HG03460 (cell line): ENCODE measurements around the gene HS3ST3A1.
"Not testable (repeated sequence)": the region's sequence is repeated elsewhere in the genome, so short reads cannot be mapped to it uniquely, and the experiment has no call there.

ENCODE experiments used
- ATAC-seq: cut with Tn5 transposase; IDR thresholded peaks from one replicate; pipeline ENCODE4 v1.9.1; 2021; ENCODE audit not compliant: unreplicated experiment

The HS3ST3A1 gene

DNA sequence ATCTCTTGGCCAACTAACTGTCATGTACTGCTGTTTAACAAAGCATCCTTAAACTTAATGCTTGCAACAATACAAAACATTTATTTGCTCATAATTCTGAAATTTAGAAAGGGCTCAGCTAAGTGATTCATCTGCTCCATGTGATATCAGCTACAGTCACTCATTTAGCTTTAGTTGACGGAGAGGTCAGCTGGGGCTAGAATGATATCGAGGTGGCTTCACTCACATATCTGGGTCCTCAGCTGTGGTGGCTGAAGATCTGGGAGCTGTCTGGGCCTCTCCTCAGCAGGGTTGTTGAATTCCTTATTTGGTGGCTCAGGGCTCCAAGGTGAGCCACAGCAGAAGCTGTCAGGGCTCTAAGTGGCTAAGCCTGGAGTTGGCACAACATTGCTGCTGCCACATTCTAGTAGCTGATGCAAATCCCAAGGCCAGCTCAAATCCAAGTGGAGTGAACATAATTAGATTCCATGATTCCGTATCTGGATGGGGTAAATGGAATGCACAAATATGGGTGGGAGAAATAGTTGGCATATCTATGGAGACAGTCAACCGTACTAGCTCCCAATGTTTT lies 62.8 kb downstream of the HS3ST3A1 start:
- no peak for ATAC-seq

DNA sequence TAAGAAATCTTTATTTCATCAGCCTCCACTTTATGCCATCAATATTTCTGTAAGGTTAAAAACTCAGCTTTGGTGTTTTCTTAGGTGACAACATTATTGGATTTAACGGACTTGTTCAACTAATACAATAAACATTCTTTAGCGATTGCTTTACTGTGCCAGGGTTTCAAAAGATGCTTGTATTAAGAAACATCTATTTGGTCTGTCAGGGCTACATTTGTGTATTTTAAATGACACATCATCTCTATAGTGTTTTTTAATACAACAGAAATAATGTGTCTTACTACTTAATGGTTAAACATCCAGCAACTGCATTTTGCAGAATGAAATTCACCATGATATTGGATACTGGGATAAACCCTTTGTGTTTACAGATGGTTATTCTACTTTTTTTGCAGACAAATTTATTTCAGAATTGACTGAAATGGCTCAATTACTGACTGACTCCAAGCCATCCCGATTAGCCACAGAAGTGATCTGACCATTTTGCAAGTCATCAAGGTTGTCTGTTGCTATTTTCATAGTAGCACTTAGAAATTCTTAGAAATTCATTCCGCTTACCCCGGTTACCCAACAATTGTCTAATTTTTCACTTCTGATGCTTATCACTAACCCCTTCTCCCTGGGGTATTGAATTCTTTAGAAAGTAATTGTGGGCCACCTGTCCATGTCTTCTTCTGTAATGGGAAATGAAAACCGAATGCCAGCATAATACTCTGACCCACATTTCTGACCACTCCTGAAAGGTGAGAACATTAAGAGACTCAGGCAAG lies 63.7 kb downstream of the HS3ST3A1 start:
- no peak for ATAC-seq

DNA sequence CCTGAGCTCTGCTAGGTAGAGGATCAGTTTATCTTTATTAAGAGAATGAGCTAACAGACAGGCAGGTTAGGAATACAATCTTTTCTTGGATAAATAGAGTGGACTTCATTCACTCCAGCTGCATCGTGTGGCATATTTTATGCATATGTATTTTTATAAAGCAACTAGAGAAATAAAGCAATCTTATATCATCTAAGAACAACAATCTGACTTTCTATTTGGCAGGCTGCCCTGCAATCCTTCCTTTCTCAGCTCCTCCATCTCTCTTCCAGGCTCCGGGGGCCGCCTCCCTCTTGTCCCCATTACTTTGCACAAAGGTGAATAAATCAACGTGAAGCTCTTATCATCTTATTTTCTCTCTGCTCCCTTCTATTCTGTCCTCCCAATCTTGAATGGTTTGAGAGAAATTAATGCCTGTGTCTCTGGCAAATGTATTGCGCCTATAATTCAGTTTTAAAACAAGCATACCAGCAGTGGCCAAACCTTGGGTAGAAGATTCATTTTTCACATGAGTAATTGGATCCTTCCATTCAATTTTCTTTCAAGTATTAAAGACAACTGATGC lies 64.5 kb downstream of the HS3ST3A1 start:
- no peak for ATAC-seq

DNA sequence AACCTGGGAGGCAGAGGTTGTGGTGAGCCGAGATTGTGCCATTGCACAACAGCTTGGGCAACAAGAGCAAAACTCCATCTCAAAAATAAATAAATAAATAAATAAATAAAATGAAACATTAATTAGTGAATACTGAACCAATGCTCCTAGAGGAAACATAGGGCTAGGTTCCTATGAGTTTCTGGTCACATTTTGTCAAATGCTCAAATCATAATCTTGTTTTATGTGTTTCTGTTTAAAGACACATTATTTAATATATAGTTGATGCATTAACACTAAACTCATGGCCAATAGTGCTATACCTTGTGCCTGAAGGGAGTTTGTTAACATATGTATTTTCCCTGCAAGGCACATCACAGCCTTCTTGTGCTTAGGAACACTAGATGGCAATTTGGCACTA lies 66.8 kb downstream of the HS3ST3A1 start:
- ATAC-seq, result no peak

DNA sequence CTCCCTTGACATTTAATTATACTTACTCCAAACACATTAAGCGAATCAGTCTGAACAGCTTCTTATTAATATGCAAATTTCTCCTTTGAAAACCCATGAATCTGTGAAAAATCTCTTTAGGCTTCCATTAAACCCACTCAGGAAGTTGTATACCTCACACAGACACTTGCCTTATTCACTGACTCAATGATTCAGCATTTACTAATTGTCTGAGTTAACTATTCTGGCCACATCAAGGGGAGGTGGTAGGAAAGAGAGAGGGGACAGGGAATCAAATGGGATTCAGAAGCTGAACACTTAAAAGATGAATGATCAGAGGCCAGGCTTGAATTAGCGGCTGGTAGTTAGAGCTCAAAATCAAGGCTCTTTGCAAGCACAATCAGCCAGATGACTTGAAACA lies 70.0 kb downstream of the HS3ST3A1 start:
- ATAC-seq, result no peak

DNA sequence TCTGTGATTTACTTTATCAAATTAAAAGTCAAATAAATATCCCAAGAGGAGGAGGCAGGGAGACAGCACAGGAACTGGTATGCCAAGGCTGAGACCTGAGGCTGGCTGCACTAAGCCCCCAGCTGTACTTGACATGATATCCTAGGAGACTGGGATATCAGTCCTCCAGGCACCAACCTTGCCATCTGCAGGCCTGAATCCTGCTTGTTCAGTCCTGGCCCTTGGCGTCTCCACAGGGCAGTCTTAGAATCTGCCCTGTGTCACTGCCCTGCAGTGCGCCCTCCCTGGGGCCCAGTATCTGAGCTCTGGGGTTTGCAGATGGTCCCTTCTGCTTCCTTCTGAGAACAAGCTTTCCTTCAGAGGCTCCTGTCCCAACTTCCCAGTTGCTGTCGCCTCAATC lies 75.9 kb downstream of the HS3ST3A1 start:
- no peak for ATAC-seq

DNA sequence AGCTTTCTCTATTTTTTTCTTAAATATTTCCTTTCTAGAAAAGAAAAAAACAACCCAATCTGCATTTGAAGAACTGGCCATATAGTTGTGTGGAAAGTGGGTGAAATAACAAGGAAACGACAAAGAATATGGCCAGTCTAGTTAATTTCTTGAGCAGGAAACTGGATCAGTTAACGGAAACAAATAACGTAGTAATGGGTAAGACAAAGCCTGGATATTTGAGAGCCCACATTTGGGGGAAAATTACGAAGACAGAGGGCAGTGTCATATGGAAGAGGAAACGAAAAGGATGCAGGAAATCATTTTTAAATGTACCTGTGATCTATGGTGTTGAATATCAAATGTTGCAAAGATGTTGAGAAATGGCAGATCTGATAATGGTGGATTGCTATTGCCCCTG lies 78.6 kb downstream of the HS3ST3A1 start:
- no peak for ATAC-seq

DNA sequence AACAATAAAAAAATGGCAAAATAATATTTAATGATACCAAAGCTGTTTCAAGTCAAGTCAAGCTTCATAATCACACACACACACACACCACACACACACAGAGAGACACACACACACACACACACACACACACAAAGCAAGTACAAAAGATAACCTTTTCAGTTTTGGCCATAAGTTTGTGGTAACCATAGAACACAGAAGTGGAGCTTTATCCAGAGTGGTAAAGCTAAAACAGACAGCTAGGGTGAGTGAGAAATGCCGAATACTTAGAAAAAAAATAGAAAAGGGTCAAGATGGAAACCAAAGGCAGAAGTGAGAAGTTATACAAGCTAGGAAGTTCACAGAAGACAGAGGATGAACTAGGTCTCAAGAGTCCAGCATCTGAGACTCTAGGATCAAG lies 79.0 kb downstream of the HS3ST3A1 start:
- no peak for ATAC-seq

DNA sequence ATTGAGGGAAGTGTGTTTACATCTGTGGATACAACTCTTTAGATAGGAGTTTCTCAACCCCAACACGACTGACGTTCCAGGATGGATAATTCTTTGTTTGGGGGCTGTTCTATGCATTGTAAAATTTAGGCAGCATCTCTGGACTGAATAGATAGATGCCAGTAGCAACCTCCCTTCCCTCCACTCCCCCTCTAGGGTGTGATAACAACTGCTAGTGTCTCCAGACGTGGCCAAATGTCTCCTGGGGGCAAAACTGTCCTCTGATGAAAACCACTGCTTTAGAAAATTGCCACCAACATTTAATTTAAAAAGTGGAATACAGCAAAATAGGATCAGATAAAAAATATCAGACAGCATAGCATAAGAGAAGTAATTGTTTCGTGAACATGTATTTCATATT lies 79.9 kb downstream of the HS3ST3A1 start:
- ATAC-seq, result no peak

DNA sequence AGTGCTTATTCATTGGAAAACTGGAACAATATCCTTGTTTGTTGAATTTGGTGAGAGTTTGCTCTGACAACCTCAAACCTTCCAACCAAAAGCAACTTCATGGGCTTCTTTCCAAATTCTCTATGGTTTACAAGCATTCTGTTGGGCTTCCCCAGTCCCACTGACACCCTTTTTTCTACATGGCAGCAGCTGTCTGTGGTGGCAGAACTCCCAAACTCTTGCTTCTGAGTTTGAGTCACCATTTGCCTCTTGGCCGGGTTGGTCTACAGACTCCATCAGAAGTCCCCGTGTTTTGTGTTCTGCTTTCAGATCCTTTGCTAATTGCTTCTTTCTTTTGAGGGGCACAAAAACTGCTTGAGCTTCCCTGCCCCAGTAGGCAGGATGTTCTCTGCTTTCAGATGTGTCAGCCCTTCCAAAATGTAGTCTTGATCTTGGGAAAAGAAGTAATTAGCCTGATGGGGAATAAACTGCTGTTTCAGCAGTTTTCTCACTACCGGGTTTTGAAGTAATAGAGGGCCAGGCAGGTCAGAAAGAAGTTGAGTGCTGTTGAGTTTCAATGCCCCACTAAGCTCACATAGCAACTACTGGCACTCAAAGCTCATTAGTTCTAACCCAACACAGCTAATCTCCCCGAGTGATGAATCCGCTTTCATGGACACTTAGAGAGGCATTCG lies 80.7 kb downstream of the HS3ST3A1 start:
- ATAC-seq, result no peak

DNA sequence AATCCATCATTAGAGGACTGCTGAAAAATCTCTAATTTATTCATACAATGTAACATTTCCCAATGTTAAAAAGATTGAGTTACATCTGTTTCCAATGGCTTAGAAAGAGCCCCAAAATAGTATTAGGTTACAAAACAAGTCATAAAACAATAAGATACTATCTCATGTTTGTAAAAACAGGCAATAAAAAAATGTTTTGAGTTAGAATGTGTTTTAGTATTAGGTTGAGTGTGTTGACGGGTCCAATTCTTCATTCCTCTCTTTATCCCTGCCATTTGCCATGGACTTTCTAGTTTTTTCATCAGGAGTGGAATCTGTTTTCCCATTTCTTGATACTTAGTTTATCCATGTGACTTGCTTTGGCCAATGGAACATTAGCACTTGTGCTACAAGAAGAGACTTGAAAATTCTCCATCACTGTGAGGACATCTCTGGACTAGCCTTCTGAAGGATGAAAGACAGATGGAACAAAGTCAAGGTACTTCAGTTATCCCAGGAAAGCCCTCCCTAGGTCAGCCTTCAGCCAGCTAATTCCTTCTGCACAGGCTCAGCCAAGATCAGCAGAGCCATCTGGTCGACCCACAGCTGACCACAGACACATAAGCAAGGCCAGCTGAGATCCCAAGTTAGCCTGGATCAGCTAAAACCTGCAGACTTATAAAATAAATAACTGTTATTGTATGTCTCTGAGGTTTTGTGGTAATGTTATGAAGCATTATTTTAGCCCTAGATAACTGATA lies 83.3 kb downstream of the HS3ST3A1 start:
- ATAC-seq, result no peak

DNA sequence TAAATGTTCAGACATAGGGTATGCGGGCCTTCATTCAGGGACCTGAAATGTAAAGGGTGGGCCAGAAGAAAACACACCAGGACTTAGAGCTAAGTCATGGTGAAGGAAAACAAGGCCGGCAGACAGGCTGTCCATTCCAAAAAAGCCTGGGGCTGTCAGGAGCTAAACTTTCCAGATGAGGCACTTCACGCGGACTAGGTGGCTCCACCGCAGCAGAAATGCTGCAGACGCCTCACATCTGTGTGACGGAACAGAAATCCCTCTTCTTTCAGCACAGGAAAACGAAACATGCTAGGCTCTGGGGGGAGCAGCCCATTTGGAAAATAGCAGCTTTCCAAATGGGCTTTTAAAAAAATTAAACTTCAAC lies 88.7 kb downstream of the HS3ST3A1 start:
- ATAC-seq, result no peak

DNA sequence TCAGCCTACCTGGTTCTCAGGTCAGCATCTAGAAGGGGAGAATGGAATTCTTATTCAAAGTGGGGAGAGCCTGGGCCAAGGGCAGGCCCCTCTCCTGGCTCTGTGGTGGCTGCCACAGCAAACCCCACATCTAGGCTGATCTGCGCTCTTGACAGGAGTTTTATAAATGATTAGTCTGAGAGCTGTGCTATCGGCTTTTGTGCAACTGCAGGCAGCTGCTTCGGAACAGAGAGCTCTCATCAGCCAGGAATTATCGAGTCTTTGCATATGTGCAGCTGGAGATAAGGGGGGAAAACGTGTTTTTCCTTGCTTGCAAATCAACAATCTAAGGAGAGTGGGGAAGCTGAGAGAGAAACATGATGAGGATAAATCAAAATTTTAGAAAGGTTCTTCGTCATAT lies 91.7 kb downstream of the HS3ST3A1 start:
- no peak for ATAC-seq

DNA sequence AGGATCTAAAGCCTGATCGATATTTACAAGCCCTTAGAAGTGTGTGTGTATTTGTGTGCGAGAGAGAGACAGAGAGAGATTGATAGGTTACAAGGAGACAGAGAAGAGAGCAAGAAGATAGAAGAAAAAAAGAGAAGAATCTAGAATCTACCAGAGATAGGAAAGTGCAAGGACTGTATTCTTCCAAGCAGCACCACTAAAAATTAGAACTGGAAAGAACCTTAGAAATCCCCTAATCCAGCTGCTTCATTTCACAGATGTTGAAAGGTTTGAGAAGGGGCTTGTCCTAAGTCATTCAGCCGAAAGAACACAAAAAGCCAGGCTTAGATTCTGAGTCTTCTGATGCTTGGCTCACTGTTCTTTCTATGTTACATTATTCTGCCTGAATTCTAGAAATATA lies 92.2 kb downstream of the HS3ST3A1 start:
- no peak for ATAC-seq

DNA sequence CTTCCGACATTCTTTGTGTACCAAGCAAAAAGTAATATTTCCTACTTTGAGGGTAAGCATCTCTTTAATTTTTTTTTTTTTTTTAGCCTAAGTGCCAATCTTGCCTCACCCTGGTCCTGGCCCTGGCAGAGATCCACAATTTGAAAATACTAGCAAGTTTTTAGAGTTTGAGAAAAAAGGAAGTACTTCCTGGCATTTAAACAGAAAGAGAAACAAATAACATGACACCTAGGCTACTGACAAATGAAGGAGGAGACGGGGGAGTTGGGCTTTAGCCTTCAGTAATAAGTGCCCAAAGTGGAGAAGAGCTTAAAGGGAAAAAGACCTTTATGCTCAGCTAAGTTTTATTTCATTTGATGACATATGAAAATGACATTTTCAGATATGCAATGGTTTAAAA lies 92.8 kb downstream of the HS3ST3A1 start:
- no peak for ATAC-seq

DNA sequence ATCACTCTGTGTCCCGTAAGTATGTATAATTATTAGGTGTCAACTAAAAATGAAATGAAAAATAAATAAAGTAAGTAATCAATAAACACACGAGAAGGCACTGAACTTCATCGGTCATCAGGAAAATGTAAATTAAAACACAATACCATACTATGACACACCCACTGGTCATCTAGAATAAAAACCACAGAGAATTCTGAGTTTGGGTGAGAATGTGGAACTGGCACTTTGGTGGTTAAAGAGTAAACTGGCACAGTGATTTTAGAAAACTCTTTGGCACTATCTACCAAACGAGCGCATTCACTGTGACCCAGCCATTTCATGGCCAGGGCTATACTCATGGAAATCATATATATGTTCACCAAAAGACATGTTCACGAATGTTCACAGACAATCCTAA lies 98.2 kb downstream of the HS3ST3A1 start:
- ATAC-seq, result no peak

DNA sequence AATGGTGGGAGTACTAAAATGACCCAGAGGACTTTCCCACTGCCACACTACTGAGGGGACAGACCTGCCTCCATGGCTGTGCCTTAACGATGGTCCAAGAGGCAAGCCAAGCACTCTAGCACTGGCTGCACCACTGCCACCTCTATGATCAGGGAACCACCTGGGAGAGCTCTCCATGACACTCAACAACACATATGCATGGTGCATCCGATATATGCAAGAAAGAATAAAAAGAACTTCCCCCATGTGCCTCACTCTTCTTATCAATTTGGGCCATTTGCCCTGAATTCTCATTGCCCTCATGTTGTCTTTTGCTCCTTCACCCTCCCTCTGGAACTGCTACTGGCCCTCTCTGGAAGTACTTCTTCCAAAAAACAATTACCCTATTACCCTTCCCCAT lies 99.5 kb downstream of the HS3ST3A1 start:
- no peak for ATAC-seq

DNA sequence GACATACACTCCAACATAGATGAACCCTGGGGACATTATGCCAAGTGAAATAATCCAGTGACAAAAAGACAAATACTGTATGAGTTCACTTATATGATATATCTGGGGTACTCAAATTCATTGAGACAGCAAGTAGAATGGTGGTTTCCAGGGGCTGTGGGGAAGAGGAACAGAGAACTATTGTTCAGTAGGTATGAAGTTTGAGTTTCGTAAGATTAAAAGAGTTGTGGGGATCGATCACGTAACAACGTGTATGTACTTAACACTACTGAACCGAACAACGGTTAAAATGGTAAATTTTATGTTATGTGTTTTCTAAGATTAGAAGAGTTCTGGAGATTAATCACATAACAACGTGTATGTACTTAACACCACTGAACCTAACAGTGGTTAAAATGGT lies 100.8 kb downstream of the HS3ST3A1 start:
- ATAC-seq, result no peak

DNA sequence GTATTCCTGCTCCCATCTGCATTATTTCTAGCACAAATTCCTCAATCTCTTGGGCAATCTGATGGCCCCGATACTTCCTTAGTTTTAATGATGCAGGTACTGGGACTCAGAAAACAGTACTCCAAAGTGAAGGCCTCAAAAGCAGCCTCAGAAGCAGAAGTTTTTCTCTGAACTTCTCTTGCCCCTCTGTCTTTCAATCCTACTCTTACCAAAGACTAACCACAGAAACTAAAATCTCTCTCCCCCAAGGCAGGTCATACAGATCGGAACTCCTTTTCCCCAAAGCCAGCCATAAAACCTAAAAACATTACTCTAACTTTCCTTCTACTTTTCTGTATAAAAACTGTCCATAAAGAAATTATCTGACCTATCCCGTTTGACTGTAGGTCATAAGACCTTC lies 103.5 kb downstream of the HS3ST3A1 start:
- no peak for ATAC-seq

DNA sequence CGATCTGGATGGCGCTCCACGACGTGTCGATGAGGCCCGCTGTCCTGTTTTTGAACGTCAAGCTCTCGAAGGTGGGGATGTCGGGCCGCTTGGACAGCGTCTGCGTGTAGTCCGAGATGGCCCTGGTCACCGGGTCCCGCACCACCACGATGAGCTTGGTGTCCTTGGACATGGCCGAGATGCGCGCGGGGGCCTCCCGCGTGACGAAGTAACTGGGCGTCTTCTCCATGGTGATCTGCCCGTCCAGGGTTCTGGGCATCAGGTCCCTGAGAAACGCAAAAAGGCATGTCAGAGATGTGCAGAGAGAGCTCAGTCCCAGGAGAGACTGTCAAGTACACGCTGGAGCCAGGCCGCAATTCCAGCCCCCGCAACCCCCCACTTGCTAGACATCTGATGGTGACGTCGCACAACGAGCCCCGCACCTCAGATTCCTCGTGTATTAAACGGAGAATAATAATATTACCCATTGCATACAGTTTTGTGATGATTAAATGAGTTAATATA lies 105.1 kb downstream of the HS3ST3A1 start:
- not testable (repeated sequence) for ATAC-seq

DNA sequence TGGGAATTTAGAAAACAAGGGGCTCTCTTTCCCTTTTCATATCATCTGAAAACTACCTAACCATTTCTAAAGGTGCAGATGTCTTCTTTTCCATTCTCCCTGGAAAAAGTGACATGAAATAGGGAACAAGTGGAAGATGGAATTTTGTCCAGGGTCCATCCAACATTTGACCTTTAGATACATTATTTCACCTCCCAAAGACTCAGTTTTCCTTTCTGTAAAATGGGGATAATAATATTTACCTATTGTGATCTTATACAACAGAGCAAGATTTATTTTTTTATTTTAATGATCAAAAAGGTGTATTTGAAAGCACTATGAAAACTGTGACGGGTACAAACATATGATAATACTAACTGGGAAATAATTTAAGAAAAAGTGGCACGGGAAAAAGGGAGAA lies 106.3 kb downstream of the HS3ST3A1 start:
- no peak for ATAC-seq
